ENCODE results near the gene CREBBP. TPM values are rescaled to one million over a fixed set of nuclear protein-coding genes. Genes with fewer than 3 reads are reported as not detected.
"Not testable (repeated sequence)": the region's sequence is repeated elsewhere in the genome, so short reads cannot be mapped to it uniquely, and the experiment has no call there.

CREBBP gene
- total RNA-seq, result 59.2 to 64.0 TPM (median 60.7 TPM) in 3 replicates
- long read RNA-seq, partial matches to known transcripts, result 0 of 3 reads
- long read RNA-seq, other reads (novel, unspliced or antisense), result 2 of 3 reads

GRCh38 chr16:3880623-3881498 is at the start of gene CREBBP:
CREBBP (minus strand) TSS chr16:3880713; CDS start chr16:3879916, 797 bp downstream.
- no peaks in the 10 kb centered on the region for H3K36me3 Mint-ChIP-seq (ENCODE audit: low read depth)
- peak; percentile 35 for TF ChIP-seq CTCF (IDR thresholded peaks at IDR 0.05)
- H3K4me3 Mint-ChIP-seq (ENCODE audit: unreplicated experiment), result peak within 1 kb of the TSS; percentile 81
- peak within 1 kb of the TSS; percentile 86 for H3K27ac Mint-ChIP-seq (ENCODE audit: unreplicated experiment)
- no peak for DNase-seq (ENCODE audit: low spot score)
- no peaks in the 10 kb centered on the region for H3K27me3 Mint-ChIP-seq (ENCODE audit: low read depth)
- no peaks in the 10 kb centered on the region for H3K9me3 Mint-ChIP-seq (ENCODE audit: low read depth)
- H3K4me1 Mint-ChIP-seq (ENCODE audit: low read depth), result peaks cover 45% of the 10 kb centered on the region

DNA sequence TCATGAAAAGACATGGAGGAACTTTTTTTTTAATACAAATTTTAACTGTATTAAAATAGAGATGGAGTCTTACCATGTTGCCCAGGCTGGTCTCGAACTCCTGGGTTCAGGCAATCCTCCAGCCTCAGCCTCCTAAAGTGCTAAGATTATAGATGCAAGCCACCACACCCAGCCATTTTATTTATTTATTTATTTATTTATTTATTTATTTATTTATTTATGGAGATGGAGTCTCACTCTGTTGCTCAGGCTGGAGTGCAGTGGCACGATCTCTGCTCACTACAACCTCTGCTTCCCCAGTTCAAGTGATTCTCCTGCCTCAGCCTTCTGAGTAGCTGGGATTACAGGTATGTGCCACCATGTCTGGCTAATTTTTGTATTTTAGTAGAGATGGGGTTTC is 46.6 kb upstream of the CREBBP start:
- H3K4me3 Mint-ChIP-seq (ENCODE audit: unreplicated experiment); H3K27me3 Mint-ChIP-seq (ENCODE audit: low read depth); H3K36me3 Mint-ChIP-seq (ENCODE audit: low read depth): not testable (repeated sequence)

DNA sequence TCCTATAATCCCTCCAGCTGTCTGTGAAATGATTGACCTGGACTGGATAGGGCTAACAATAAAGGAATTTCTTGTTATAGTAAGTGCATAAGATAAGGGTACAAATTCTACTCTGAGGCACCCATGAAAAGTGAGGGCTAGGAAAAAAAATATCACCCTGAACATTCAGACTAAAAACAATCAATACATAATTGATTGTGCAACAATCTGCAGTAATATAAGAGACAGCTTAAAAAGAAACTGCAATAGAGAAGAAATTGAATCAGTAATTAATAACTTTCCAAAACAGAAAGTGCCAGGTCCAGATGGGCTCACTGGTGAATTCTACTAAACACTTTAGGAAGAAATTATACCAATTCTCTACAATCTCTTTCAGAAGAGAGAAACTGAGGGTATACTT is 44.2 kb upstream of the CREBBP start:
- Mint-ChIP-seq H3K27me3 (ENCODE audit: low read depth) (peaks cover 3% of the 10 kb centered on the region), H3K4me1 (ENCODE audit: low read depth) (no peaks in the 10 kb centered on the region), H3K4me3 (ENCODE audit: unreplicated experiment) (no peak overlapping the region), H3K36me3 (ENCODE audit: low read depth) (no peaks in the 10 kb centered on the region), H3K27ac (ENCODE audit: unreplicated experiment) (no peak overlapping the region), H3K9me3 (ENCODE audit: low read depth) (no peaks in the 10 kb centered on the region)
- no peak for TF ChIP-seq CTCF (IDR thresholded peaks at IDR 0.05)
- no peak for DNase-seq (ENCODE audit: low spot score)

More for the DNA sequence above, 46.6 kb upstream of the CREBBP start:
- H3K9me3 Mint-ChIP-seq (ENCODE audit: low read depth); DNase-seq (ENCODE audit: low spot score); H3K4me1 Mint-ChIP-seq (ENCODE audit: low read depth); H3K27ac Mint-ChIP-seq (ENCODE audit: unreplicated experiment): not testable (repeated sequence)

DNA sequence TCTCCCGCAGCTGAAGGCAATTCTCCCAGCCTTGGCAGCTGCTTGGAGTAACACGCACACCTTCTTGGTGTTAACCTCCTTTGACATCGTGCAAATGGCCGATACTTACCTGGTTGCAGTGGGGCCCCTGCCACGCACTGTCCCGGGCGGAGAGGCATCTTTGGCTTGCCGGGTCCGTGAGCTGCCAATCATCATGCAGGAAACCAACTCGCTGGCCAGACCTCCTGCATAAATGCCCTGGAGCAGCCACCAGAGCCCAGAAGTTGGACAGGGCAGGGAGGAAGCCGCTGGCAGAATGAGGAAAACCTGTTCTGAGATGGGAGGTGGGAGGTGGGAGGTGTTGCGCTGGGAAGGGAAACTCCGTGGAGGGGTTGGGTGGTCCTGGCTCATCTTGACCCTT is 41.7 kb upstream of the CREBBP start:
- Mint-ChIP-seq H3K36me3 (ENCODE audit: low read depth) (peaks cover 7% of the 10 kb centered on the region), H3K27me3 (ENCODE audit: low read depth) (peaks cover 3% of the 10 kb centered on the region), H3K4me3 (ENCODE audit: unreplicated experiment) (no peak overlapping the region), H3K9me3 (ENCODE audit: low read depth) (peaks cover 9% of the 10 kb centered on the region), H3K27ac (ENCODE audit: unreplicated experiment) (no peak overlapping the region), H3K4me1 (ENCODE audit: low read depth) (no peaks in the 10 kb centered on the region)
- TF ChIP-seq CTCF (IDR thresholded peaks at IDR 0.05), result no peak
- DNase-seq (ENCODE audit: low spot score), result peak; percentile 70

- Mint-ChIP-seq H3K9me3 (ENCODE audit: low read depth) (peaks cover 9% of the 10 kb centered on the region), H3K27ac (ENCODE audit: unreplicated experiment) (no peak overlapping the region), H3K27me3 (ENCODE audit: low read depth) (peaks cover 3% of the 10 kb centered on the region), H3K4me3 (ENCODE audit: unreplicated experiment) (no peak overlapping the region), H3K36me3 (ENCODE audit: low read depth) (peaks cover 7% of the 10 kb centered on the region), H3K4me1 (ENCODE audit: low read depth) (no peaks in the 10 kb centered on the region)
- DNase-seq (ENCODE audit: low spot score), result peak; percentile 79
- TF ChIP-seq CTCF (IDR thresholded peaks at IDR 0.05), result no peak
These were observed 39.7 kb upstream of the CREBBP start for GRCh38 chr16:3920206-3920605.

Data from chondrocyte (in vitro differentiated cells).